Measurements from ENCODE around the gene LCN9.

The LCN9 gene

DNA sequence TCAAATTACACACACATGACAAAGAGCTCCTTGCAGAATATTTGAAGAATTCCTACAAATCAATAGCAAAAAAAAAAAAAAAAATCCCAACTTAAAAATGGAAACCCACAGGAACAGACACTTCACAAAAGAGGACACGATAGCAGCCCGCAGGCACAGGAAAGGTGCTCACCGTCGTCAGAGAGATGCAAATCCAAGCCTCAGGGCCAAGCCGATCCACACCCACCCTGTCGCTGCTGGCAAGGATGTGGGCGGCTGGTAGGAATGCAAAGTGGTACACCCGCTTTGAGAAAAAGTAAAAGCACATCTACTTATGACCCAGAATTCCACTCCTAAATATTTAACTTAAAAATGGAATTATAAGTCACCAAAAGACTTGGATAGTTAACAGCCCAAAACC lies 10.8 kb downstream of the LCN9 start:
- no peak for DNase-seq

DNA sequence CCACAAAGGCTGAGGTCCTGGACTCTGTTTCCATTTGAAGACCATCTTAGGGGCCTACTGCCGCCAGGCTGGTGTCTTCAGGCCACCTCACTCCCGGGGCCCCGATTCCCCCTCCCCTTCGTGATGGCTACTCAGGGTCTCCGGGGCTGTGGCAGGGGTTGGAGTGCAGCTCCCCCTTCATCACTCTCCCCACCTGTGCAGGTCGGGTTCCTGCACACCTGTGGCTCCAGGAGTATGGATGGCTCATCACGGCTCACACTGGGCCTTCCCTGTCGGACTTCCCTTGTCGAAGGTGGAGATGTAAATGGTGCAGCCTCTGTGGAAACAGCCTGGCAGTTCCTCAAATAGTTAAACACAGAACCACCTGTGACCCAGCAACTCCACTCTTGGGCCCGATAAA lies 11.9 kb downstream of the LCN9 start:
- DNase-seq = no peak

DNA sequence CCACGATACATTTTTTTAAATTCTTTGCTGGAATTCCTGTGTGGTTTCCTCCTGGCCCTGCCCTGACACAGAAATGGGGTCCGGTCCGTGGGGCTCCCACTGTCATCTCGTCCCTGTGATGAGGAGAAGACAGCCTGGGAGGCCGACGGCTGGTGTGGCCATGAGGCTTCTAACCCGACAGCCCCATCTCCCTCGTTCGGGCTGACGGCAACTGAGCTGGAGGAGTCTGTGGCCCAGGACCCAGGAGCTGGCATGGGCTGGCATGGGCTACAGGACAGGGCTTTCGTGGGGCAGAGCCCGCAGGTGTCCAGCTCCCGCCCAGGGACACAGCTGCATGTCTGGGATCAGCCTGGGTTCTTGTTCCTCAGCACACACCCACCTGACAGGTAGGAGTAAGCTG lies 13.8 kb downstream of the LCN9 start:
- DNase-seq = no peak

DNA sequence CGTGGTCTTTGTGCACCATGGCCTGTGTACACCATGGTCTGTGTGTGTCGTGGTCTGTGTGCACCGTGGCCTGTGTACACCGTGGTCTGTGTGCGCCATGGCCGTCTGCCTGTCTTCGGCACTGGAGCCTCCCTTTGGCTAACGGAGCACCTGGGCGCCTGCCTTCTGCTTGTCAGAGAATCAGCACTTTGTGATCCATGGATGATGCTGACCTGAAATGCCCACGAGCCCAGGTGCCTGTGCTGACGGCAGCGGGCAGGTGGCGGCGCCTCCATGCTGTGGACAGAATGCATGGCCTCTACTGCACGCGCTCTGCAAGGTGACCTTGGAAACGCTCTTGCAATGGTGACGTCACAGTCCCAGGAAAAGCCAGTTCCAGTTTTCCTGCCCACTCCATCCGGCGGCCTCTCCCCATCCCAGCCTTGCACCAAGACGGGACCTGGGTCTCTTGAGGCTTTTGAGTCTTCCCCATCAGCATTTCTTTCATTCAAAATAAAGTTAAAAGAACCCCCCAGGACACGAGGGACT lies 14.6 kb downstream of the LCN9 start:
- DNase-seq = no peak

DNA sequence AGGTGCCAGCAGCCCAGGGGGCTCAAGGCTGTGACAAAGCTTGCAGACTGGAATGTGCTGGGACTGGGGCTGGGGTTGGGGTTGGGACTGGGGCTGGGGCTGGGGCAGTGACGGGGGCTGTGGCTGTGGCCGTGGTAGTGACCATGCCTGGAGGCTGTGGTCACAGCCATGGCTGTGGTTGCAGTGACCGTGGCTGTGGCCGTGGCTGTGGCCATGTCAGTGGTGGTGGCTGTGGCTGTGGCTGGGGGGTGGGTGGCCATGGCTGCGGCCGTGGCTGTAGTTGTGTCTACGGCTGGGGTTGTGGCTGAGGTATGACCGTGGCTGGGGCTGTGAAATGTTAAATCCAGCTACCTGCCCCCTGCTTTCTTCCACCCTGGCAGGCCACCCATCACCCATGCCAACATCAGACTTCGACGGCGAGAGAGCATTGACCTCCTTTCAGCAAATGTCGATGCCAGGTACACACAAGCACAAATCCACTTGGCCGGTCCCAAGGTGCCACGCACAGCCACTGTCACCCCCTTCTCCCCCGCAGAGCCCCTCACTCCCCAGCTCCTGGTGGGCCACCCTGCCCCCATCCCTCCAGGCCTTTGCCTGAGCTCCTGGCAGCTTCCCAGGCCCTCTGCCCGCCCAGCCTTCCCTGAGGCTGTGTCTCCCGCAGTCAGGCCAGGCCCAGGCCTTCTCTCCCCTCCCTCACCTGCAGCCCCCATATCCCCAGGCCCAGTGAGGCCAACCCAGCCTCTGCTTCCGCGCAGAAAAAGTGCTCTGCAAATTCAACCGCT lies 15.3 kb downstream of the LCN9 start:
- no peak for DNase-seq

DNA sequence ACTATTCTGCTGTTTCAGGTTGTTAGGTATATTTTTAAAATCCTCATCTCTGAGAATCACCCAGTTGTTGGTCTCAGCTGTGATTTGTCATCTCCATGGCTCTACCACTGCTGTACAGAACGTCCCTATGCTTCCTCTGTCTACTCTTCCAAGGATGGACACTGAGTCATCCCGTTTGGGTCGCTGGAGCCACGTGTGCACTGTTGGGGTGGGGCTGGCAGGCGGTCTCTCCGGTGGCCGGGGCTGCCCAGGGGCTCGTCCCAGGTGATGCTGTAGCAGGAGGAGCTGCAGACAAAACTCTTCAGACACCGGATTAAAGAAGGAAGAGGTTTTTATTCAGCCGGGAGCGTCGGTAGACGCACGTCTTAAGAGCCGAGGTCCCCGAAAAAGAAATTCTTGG lies 16.9 kb downstream of the LCN9 start:
- DNase-seq = no peak

DNA sequence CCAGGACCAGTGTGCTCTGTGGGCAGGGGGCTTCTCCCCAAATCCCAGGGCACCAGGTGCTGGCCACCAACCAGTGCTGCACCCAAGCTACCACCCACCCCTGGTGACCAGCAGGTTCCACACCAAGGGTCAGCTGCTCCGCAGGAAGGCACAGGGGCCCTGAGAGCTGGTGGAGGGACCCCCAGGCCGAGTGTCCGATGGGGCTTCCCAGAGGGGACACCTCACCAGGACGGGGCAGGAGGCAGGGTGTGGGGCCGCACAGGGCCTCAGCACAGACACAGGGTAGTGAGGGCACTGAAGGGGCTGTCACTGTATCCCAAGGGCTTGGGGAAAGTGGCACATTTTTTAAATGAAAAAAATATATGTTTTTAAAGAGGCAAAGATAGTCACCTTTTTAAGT lies 18.1 kb downstream of the LCN9 start:
- DNase-seq = no peak

DNA sequence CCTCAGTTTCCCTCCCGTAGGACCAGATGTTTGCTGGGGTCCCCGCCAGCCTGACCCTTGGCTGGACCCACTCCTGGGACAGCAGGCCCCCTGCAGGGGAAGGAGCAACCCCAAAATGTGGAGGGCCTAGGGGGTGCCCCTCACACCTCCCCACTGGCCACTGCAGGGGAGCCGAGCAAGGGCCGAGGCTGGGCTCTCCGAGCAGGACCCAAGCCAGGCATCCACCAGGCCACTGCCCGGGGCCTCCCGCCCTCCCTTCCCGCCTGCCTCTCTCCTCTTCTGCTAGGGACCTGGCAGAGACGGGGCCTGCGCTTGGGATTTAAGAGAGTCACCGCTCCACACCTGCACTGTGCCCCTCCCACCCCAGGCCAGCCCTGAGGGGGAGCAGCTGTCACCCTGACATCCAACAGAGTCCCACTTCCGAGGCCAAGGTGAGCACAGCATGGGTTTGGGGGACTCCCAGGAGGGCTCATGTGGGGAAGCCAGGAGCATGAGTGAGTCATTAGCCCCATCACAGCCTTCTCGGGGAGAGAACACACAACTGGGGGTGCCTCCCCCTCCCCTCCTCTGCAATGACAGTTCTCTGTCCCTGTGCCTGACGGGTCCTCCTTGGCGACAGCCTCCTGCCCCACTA lies 20.4 kb downstream of the LCN9 start:
- DNase-seq = no peak

DNA sequence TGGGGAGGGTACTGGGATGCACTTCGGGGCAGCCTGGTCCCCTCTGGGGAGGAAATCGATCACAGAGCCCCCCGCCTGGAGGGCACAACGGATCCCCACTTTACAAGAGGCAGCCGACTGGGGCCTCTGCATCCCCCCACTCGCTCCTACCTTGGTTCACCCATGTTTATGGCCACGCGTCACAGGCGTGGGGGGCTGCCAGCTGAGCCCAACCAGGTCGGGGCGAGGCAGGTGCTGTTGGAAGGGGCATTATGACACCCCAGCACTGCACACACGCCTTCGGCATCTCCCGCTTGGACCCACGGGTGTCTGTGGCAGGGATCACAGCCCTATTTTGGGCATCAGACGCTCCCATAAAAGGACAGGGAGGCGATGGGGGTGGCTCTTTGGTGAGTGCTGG lies 21.6 kb downstream of the LCN9 start:
- no peak for DNase-seq

DNA sequence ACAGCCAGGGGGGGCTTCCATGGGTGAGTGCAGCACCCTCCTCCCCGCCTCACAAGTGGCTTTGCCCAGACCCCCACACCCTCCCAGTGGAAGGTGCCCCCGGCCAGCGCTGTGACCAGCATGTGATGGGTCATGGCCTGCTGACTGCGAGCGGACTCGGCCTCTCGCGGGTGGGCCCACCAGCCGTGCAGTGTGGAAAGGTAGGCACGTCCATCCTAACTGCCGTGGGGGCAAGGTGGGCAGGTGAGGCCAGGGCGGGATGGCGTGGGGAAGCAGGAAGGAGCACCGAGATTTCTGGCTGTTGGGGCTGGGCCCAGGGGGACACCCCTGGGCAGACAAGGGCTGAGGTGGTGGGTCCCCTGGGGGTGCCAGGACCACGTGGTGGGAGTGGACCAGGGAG lies 24.1 kb downstream of the LCN9 start:
- no peak for DNase-seq

DNA sequence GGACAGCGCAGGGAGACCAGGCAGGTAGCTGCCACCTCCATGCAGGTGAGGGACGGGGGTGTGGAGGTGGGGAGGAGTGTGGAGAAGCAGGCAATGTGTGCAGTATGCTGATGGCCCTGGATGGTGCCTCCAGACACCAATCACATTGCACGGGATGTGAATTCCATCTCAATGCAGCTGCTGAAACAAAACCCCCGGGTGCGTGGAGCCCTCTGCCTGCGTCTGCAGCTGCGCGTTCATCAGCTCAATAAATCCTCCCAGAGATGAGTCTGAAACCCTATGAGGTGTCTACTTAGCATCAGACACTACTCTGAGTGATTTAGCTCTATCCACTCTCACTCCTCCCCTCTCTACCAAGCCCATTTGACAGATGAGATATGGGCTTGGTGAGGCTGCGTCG lies 25.9 kb downstream of the LCN9 start:
- no peak for DNase-seq

DNA sequence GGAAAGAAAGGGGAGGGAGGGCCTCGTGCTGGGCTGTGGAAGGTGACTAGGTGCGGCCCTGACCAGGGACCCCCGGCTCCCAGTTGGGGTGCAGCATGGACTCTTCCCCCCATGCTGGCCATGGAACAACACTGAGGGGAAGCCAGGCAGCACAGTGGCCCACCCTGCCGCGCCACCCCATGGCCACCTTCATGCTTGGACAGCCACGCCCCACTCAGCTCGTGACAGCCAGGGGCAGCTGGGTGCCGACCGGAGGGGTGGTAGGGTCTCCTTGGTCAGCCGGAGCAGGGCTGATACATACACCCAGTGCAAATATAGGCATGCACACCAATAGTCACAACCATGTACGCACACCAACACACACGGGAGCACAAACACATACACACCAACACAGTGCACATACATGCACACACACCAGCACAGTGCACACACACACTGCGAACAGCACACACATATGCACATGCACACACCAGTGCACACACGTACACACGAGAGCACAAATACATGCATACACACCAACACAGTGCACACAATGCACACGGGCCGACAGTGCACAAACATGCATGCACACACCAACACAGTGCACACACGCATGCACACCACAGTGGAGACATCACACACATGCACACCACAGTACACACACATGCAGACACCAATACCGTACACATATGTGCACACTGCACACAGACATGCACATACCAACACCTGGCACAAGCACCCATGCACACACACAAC lies 27.9 kb downstream of the LCN9 start:
- no peak for DNase-seq

DNA sequence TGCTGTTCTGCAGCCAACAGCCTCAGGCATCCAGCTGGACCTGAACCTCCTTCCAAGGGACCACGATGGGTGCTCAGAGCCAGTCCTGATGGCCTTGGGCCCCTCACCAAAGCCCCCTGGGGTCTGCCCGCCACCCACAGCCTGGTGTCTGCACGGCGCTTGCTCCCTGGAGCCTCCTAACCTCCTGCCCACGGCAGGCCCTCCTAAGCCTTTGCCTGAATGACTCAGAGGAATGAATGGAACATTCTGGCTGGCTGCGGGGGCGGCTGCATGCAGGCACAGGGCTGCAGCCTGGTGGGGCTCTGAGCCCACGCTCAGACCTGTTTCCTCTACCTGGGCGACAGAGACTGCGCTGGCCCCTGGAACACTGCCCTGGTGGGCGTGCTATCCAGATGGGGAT lies 29.3 kb downstream of the LCN9 start:
- peak; percentile 10 for DNase-seq

DNA sequence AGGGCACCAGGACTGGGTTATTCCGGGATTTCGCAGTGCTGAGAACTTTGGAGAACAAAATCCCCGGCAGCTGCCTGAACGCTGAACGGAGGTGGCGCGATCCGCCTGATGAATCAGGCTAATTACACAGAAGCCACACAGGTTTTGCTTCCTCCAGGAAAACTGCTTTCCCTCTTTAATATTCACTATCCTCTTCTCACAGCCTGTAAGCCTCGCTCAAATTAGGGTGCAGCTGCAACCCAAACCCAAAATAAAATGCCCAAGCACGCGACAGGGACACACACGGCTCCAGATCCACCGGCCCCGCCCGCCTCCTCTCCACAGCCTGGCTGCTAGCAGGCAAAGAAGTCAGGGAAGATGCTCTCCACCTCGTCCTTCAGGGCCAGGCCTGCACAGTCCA lies 30.2 kb downstream of the LCN9 start:
- DNase-seq = no peak

DNA sequence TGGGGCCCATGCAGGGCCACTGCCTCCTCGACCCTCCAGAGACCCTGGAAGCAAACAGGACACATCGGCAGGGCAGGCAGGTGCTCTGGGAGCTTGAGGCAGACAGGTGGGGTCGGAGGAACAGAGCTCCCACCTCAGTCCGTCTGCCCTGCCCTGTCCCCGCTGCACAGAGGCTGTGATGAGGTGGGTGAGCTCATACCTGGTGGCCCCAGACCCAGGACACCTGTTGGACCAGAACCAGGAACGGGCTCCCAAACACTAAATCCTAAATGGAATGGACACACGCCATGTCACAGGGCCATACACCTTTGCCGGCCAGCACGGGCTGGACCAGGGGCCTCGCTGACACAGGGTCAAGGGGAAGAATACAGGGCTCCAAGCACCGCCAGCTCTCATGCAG lies 30.7 kb downstream of the LCN9 start:
- no peak for DNase-seq

DNA sequence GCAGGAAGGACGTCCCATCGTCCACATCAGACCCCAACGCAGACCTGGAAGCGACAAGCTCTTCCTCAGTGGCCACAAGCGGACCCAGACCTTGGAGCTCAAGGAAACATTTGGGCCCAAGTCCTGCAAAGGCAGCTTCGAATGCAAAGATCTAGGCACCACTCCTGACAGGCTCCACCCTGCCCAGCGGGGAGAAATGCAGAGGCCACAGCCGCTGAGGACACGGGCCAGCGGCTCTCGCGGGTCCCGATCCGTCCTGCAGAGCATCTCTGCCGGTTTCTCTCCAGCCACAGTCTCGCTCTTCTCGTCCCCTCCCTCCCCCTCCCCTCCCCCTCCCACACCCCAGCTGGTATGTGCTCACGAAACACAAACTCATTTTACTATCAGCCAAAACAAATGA lies 31.3 kb downstream of the LCN9 start:
- DNase-seq = no peak

DNA sequence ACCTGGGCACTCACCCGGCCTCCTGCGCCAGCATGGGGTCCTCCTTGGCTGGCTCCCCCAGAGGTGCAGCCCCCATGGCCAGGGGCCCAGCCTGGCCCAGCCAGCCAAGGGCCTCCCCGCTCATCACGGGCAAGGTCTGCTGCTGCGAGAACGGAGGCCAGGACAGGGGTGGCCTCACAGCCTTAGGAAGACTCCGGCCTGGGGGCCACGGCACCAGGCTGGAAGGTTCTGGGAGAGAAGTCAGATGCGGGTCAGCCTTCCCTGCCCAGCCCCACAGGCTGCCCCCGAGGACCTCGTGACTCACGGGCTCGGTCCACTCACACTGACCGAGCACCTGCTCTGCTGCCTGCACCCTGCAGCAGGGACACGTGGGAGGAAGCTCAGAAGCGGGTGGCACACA lies 31.9 kb downstream of the LCN9 start:
- no peak for DNase-seq

DNA sequence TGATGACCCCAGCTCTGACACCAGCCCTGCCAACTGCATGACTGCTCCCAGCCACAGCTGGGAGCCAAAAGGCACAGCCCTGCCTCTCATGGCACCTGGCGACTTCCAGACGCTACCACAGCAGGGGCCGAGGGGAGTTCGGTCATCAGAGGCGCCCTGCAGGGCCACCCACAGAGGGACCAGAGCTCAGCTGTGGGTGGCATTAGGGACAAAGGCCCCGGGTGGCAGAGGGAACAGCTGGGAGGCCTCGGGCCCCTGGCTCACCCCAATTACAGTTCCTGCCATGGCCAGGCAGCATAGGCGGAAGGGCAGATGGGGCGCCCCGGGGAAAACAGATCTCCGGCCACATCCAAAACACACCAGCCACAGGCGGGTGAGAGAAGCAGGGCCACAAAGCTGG lies 32.5 kb downstream of the LCN9 start:
- no peak for DNase-seq

DNA sequence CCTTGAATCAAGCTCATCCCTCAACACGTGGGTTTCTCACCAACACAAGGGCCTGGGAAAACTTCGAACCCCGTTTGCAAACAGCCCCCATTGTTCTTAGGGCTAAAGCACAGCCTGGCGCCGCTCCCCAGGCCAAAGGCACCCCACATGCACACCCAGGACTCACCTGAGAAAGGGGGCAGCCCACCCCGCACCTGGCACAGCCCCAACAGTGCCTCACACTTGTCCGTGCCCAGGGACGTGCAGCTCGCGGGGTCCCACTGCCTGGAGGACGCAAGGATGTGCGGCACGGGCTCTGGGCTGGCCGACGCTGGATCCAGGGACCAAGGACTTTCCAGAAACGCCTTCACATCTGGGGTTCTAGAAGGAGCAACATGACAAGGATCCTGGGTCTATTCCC lies 33.3 kb downstream of the LCN9 start:
- no peak for DNase-seq

DNA sequence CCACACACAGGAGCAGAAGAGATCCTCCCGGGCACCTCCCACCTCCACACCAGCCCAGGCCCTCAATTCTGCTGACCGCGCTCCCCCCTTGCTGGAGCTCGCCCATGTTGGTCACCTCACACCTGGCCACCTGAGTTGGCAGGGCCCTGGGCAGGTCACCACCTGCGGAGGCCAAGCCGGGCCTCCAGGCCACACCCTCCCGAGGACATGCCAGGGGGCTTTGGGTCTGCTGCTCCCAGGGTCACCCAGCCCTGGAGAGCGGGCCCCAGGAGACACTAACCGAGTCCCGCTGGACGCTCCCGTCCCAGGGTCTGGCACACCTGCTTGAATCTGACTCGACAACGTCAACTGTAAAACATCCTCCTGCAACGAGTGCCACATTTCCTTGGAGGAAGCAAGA lies 34.1 kb downstream of the LCN9 start:
- DNase-seq = no peak

DNA sequence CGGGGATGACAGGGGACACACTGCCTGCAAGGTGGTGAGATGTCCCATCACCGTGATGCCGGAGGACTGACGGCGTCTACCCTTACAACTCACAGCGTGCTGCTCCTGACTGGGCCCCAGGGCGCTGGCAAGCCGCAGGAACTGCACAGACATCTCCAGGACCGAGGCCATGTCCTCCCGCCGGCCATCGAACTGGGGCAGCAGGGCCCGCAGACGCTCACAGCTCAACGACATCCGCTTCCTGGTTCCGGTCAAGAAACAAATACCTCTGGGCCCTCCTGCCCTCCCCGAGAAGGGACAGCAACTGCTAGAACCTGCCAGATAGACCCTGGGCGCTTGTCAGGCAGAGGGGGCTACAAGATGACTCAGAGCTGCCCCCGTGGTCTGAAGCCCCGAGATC lies 35.1 kb downstream of the LCN9 start:
- no peak for DNase-seq

DNA sequence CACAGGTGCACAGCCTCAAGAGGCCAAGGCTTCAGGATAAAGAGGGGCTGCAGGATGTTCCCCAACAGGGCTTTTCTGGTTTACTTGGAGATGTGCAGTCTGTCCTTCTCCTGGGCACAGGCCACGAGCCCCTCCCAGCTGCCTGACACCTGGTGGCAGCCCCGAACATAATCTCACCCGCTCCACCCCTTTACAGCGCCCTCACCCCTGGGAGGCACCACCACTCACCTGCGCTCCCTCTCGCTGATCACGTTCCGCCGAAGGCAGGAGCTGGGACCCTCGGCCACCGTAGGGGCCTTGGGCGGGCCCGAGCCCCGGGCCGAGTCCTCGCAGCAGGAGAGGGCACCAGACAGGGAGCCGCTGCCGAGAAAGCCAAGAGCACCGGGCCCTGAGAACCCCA lies 35.7 kb downstream of the LCN9 start:
- no peak for DNase-seq

DNA sequence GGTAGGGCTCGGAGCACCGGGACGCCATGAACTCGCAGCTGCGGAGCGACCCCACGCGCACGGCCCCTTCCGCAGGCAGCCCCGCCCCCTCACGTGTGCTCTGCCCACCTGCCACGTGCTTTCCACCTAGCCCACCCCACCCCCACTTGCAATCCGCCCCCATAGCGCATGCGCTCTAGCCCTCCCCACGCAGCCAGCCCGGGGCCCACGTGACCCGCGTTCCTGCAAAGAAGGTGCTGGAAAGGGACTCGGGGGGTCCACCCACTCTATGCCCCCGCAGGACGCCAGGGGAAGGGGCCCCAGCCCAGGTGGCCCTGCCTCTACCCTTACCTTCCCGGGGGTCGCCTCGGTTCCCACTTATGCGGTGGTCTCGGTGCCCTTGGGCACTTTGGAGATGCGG lies 36.3 kb downstream of the LCN9 start, which contains the start of gene SOHLH1:
TSS of gene SOHLH1 (minus strand) at position 42 of the 400 bp plus-strand sequence. CDS start at position 28, 14 bp downstream.
- no peak for DNase-seq

DNA sequence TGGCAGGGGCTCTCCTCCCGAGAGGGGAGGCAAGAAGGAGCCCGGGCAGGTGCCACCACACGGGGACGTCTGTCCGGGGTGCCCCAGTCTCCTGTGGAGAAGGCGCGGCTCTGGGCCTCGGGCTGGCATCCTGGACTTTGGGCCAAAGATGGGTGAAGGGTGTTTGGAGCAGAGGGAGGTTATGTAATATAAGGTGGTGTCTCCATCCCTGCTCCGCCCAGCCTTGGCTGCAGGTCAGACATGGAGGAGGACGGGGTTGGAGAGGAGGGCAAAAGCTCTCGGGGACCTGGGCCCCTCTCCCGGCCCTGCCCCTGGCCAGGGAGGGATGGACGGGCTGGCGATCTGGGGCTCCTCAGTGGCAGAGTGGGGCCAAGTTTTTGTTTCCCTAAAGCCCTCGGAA lies 37.4 kb downstream of the LCN9 start:
- DNase-seq = no peak

All from kidney glomerular epithelial cell (primary cell).